Large intestine (tissue), 3 donors: ENCODE measurements around the gene RFESD. TPM values are rescaled to one million over a fixed set of nuclear protein-coding genes. Genes with fewer than 3 reads are reported as not detected.

Experiments
- DNase-seq, 2 donors: peaks; one replicate each; pipeline versions ENCODE4 v3.0.0 to v3.0.0-alpha.2; 2013
- H3K27ac ChIP-seq: one replicate; pipeline ENCODE4 v1.5.1; 2013; ENCODE audit warnings: low read length
- H3K27me3 ChIP-seq: 2 replicates; pipeline ENCODE4 v1.6.1; 2013; ENCODE audit warnings: low read length; ENCODE audit not compliant: control insufficient read depth, insufficient read depth
- H3K36me3 ChIP-seq: 2 replicates; pipeline ENCODE4 v1.6.1; 2013; ENCODE audit warnings: low read length; ENCODE audit not compliant: control insufficient read depth, insufficient read depth
- H3K4me1 ChIP-seq: one replicate; pipeline ENCODE4 v1.6.1; 2013; ENCODE audit warnings: low read length; ENCODE audit not compliant: control insufficient read depth, insufficient read depth
- H3K4me3 ChIP-seq: one replicate; pipeline ENCODE4 v1.5.1; 2013; ENCODE audit warnings: low read length
- H3K9me3 ChIP-seq: one replicate; pipeline ENCODE4 v1.6.1; 2013; ENCODE audit warnings: mild to moderate bottlenecking, low read depth, low read length, moderate library complexity; ENCODE audit not compliant: control insufficient read depth
- WGBS: methylation state at CpG from one replicate; pipeline ENCODE4 v1.1.5; 2013; ENCODE audit warnings: low lambda C conversion rate; ENCODE audit not compliant: insufficient coverage; 5-methylcytosine and 5-hydroxymethylcytosine counted together
- polyA plus RNA-seq: library from polyadenylated mRNA; unstranded; fragments of 120-200 nt; gene quantifications from one replicate; pipeline ENCODE4 v1.2.1, GENCODE V29; 2013

Gene RFESD
- polyA plus RNA-seq, 1 donor: 3.2 TPM

DNA sequence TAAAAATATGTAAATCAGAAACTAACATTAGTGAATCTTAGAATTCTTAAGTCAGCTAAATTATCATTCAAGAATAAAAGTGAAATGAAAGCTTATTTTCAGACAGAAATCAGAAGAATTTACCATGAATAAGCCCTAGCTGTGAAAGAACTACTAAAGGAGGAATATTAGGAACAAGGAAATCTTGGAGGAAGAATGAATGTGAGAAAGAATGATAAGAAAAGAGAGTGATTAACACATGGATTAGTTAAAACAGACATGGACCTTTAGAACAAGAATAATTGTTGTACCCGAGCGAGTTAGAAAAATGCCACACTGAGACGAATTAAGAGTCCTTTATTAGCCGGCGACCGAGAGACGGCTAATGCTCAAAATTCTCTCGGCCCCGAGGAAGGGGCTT is 60.5 kb downstream of the RFESD start:
- Histone ChIP-seq H3K27me3 (no peaks in the 10 kb centered on the region), H3K9me3 (no peaks in the 10 kb centered on the region), H3K36me3 (no peaks in the 10 kb centered on the region), H3K4me1 (peaks cover 11% of the 10 kb centered on the region), H3K27ac (no peak overlapping the region), H3K4me3 (no peak overlapping the region)
- 55% methylated on average over 4 of the region's 9 CpGs for WGBS
- no peak for DNase-seq

Other genes starting within 250 kb of the RFESD start
- gene SKIC3, start 91.8 kb upstream of the RFESD start, polyA plus RNA-seq: 76.2 TPM
- 7.9 TPM for gene ARSK, start 91.7 kb upstream of the RFESD start, polyA plus RNA-seq
- gene GPR150, start 26.7 kb upstream of the RFESD start, polyA plus RNA-seq: 0.90 TPM
- gene SPATA9, start 36.2 kb downstream of the RFESD start, polyA plus RNA-seq: 1.1 TPM
- 47.5 TPM for gene RHOBTB3, start 84.6 kb downstream of the RFESD start, polyA plus RNA-seq
- gene GLRX, start 175.9 kb downstream of the RFESD start, polyA plus RNA-seq: 111 TPM